NCI-H524 (cell line): ENCODE results near the gene SOWAHB.

ENCODE experiments used
- DNase-seq, 2 experiments: peaks; one replicate each; lab custom pipeline; 2025; lab: John Stamatoyannopoulos, UW

Gene SOWAHB

DNA sequence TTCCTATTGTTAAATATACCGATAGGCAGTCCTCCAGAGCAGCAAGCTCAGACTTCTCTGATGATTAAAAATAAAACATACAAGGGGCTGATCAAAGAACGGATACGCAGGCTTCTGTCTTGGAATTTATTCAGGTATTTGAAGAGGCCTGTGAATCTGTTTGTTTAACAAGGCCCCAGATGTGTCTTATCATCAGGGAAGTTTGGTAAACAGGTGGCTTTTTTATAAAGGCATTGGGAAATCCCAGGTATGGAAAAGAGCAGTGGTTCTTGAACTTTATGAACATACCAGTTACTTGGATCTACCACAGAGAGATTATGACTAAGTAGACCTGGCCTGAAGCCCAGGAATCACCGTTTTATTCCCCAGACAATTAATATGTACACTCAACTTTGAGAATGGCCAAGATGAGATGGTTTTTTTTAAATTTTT, 47.9 kb downstream of the SOWAHB start:
- no peak for DNase-seq
